Caki2 (cell line): Measurements from ENCODE around the gene OBI1. TPM values are rescaled to one million over a fixed set of nuclear protein-coding genes. Genes with fewer than 3 reads are reported as not detected.

Source experiments
- DNase-seq: peaks from one replicate; pipeline ENCODE4 v3.0.0-alpha.2; 2015; ENCODE audit warnings: low read depth
- in situ Hi-C: cut with HindIII; loops from 2 replicates; pipeline ENCODE4 v1.10.0; 2016; ENCODE audit warnings: low sequenced_read_pairs, low pct_unique_long_range_greater_than_20kb, mixed read lengths
- total RNA-seq: library from RNA; depleted of rRNA; stranded (reverse); fragments of >200 nt; shearing (Covaris generic); gene quantifications from 2 replicates; pipeline ENCODE4 v1.2.3, GENCODE V29; 2014; ENCODE audit warnings: low replicate concordance; rRNA removed

OBI1 gene, protein sequence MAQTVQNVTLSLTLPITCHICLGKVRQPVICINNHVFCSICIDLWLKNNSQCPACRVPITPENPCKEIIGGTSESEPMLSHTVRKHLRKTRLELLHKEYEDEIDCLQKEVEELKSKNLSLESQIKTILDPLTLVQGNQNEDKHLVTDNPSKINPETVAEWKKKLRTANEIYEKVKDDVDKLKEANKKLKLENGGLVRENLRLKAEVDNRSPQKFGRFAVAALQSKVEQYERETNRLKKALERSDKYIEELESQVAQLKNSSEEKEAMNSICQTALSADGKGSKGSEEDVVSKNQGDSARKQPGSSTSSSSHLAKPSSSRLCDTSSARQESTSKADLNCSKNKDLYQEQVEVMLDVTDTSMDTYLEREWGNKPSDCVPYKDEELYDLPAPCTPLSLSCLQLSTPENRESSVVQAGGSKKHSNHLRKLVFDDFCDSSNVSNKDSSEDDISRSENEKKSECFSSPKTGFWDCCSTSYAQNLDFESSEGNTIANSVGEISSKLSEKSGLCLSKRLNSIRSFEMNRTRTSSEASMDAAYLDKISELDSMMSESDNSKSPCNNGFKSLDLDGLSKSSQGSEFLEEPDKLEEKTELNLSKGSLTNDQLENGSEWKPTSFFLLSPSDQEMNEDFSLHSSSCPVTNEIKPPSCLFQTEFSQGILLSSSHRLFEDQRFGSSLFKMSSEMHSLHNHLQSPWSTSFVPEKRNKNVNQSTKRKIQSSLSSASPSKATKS
- total RNA-seq: 4.6 and 6.5 TPM in 2 replicates

DNA sequence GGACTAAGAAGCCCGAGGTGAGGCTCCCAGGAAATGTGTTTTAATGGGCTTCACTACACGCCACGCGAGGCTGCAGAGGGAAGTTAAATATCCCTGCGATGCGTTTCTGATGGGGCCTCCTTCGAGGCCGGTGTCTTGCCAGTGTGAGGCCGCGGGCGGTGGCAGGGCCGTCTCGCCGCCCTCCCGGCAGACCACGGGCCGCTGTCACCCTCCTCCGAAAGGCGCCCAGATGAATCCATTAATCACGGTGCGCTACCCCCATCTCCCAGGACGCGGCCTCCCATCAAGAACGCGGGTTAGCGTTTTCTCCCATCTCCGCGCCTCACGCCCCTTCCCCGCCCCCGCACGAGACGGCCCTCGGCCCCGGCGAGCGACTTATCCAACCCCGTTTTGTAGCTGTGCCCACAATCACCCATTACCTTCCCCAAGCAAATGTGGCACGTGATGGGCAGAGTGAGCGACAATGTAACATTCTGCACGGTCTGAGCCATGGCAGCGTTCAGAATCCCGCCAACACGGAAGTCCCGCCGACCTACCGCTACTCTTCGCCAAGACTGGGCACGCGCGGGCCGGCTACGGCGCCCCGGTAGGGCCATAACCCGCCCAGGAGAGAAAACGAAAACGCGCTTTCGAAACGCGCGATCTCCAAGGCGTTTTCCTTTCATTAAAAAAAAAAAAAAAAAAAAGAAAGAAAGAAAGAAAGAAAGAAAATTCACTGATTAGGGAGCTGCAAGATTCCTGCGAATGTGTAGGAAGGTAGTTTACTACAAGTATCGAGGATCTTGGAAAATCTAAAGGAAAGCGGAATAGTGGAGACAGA lies at the start of gene OBI1:
Gene OBI1, minus strand, starts transcription at position 526 of the 820 bp plus-strand sequence. Its CDS starts 35 bp downstream, at position 491.
- peak; percentile 74 for DNase-seq
- in situ Hi-C loops: no loop called here

DNA sequence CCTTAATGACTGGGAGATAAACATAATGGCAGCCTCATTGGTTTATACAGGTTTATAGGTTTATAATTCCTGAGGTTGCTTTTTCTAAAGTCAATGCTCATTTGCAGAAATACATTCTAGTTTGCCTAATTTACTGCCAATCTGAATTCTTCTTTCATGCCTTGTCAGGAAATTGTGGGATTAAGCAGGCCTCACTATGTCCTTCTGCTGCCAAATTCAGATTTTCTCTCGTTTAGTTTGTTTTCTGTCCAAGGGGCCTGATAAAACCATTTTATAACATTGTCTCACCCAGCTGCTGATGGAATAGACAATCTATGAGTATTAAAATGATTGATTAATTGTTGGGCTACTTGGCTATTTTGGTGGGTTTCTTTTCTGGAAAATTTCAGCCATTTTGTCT lies 42.4 kb upstream of the OBI1 start:
- no peak for DNase-seq

DNA sequence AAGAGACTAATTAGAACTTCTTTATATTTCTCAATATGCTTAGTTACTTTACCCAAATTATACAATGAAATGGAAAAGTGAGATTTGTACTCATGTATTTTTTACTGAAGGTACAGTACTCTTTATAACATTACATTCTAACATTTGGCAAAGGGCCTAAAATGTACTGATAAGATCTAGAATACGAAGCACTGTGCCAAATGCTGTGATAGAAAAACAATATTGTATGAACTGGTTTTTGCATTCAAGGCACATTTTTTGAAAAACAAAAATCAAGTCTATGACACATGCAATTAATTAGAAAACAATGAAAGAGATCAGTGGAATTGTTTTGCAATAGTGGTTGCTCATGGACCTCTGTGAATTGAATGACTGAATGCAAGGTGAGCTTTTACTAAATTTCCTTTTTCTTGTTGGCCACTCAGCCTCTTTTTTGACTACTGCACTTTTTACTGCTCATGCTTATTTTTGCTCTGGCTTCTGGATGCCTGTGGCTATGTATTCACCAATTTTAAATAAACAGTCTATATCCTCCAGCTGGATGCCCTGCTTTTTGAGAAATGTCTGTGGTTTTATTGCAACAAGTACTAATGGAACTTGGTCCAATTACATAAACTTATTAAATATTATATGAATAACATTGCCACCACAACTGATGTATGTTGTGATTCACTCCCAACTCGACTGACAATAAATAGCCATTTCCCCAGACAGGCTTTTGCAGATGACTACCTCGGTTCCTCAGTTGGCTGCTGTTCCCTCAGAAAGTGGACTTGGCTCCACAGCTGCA lies 41.4 kb upstream of the OBI1 start:
- in situ Hi-C loops: no loop called here

More for the DNA sequence above, 42.4 kb upstream of the OBI1 start:
- in situ Hi-C loops: no loop called here

DNA sequence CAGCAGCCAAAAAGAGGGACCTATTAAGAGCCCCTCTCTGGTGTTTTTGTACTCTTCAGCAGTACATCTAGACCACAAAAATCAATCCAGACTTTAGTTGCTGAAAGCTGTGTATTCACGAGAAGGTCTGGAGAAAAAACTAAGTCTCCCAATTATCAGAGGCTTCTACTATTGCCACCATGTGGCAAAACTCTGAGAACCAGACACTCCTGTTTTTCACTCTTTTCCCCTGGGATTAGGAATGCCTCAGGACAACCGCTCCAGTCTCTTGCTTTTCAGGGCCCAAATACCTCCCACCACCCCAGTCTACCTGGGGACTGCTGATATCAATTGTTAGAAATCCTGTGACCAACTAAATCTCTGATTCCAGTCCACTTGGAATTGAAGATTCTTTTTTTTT lies 30.1 kb upstream of the OBI1 start:
- in situ Hi-C loops: no loop called here
- no peak for DNase-seq

More for the DNA sequence above, 41.4 kb upstream of the OBI1 start:
- no peak for DNase-seq

DNA sequence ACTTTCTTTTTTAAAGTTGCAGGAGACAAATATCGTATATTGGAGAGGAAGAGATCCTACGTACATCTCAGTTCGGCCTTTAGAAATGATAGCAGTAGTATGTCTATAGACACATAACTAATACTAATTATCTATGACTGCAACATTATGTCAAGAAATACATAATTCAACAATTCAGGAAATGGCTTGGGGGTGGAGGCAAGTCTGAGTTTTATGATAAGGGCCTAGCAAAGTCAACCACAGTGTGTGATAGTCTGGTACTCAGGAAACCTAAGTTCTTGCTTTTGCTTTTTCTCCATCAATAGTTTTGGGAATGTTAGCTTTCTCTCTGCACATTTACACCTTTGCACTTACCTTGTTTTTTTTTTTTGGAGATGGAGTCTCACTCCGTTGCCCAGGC lies 27.5 kb upstream of the OBI1 start:
- DNase-seq: no peak
- in situ Hi-C loops: no loop called here

DNA sequence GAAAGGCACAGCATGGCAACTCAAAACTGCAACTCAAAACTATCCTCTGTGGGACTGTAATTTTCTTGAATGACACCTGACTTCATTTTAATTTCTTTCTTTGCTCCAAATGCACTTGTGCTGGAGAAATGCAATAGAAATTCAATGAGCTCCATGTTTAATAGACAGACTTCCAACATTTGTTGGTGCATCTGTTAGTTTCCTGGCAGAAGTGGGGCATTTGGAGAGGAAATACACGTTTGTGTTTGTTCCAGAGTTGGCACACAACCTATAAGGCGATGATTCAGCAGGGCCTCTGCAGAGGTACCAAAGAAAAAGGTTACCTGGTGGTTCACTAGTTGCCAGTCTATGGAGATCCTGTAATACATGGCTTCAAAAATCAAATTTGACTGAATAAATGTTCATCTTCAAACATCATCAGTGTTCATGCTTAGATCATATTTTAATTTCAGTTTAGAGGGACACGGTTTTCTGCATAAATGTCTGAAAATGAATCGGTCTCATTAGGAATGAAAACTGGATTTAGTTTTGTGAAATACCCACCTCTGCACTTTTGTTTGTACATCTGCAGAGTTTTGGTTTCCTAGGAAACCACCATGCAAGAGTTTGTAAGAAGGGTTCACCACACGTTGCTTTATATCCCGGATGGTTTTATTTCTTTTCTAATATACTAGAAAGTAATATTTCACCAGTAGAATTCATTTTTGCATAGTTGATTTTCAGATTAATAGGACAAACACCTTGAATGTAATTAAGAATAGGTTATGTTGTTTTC lies 21.8 kb upstream of the OBI1 start:
- in situ Hi-C loops: no loop called here

DNA sequence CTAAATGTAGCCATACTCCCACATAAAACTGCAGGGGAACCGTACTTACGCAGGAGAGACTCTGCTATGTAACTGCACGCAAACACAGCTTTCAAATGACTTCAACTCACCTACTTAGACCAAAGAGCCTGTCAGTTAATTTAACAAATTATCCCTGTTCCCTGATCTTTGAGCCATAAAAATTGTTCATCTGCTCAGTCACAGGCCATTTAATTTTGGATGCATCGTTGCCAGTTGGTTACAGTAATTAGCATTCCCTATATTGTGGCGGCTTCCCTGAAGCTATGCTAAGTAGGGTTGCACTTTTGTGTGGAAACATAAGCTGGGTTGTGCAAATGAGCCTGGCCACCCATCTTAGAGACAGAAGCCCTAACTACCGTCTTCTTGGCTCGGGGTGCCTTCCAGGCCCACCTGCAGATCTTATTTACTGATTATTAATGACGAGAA lies 21.2 kb upstream of the OBI1 start:
- in situ Hi-C loops: no loop called here
- no peak for DNase-seq

More for the DNA sequence above, 21.8 kb upstream of the OBI1 start:
- no peak for DNase-seq

DNA sequence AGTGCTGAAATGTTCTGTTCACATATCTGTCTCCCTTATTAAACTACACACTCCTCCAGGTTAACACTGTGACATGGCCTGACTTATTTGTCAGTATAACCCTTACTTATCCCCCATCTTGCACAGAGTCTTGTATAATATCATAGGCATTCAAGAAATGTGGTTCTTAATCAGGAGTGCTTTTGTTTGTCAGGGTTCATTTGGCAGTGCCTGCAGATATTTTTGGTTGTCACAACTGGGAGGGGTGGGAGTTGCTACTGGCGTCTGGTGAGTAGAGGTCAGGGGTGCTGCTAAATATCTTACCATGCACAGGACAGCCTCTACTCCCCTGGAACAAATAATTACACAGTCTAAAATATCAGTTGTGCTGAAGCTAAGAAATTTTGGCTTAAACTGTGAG lies 20.4 kb upstream of the OBI1 start:
- no peak for DNase-seq
- in situ Hi-C loops: no loop called here

DNA sequence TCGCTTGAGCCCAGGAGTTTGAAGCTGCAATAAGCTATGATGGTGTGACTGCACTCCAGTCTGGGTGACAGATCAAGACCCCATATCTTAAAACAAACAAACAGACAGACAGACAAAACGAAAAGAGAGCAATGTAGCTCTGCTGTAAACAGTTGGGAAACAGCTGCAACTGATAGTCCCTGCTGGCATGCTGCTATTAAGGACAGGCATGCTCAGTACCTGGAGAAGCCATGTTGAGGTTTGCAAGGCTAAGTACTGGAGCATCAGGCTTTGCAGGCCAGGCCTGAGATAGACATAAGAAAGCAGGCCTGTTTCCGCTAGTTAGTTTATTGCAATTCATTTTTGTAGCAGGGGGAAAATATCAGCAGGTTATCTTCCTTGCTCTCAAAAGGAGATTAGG lies 16.2 kb upstream of the OBI1 start:
- DNase-seq: no peak

DNA sequence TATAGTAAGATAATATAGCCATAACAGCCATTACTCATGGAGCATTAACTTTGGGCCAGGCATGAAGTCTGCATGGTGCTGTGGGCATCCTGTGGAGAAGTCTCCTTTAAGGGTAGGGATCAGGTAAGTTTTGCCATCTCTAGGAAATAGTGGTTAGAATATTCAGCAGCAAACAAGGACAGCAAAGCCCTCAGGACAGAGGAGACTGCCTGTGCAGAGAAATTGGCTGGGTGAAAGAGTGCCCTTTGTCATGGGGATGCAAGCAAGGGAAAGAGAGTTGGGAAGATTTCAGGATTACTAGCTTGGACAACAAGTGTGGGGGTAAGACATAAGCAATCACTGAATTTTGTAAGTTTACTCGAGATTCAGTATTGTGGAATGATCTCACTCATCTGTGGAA lies 15.7 kb upstream of the OBI1 start:
- no peak for DNase-seq

More for the DNA sequence above, 16.2 kb upstream of the OBI1 start:
- in situ Hi-C loops: no loop called here

DNA sequence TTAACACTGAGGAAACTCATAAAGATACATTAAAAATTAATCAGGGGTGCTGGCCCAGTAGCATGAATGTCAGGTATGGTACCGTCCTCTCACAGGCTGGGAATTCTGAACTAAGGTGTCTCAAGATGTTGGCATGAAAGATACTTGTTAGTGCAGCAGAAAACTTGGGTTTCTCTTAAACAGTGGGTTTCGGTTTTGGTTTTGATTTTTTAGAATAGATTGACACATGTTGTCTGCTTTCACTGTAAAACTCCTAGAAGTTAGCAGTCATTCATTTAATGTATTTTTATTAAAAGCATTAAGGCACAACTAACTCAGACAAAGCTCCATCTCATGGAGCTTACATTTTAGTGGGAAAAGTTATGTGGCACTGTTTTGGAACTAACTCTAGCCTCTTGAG lies 3.5 kb upstream of the OBI1 start:
- DNase-seq: no peak
- in situ Hi-C loops: no loop called here

More for the DNA sequence above, 15.7 kb upstream of the OBI1 start:
- in situ Hi-C loops: no loop called here

DNA sequence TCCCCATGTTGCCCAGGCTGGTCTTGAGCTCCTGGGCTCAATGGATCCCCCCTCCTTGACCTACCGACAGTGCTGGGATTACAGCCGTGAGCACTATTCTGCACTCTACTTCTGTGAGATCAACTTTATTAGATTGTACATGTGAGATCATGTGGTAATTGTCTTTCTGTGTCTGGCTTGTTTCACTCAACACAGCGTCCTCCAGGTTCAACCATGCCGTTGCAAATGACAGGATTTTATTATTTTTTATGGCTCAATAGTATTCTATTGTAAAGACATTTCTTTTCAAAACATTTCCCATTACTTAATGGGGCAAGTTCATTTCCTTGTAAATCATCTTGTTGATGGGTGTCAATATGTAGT lies 1.5 kb upstream of the OBI1 start:
- no peak for DNase-seq
- in situ Hi-C loops: no loop called here

DNA sequence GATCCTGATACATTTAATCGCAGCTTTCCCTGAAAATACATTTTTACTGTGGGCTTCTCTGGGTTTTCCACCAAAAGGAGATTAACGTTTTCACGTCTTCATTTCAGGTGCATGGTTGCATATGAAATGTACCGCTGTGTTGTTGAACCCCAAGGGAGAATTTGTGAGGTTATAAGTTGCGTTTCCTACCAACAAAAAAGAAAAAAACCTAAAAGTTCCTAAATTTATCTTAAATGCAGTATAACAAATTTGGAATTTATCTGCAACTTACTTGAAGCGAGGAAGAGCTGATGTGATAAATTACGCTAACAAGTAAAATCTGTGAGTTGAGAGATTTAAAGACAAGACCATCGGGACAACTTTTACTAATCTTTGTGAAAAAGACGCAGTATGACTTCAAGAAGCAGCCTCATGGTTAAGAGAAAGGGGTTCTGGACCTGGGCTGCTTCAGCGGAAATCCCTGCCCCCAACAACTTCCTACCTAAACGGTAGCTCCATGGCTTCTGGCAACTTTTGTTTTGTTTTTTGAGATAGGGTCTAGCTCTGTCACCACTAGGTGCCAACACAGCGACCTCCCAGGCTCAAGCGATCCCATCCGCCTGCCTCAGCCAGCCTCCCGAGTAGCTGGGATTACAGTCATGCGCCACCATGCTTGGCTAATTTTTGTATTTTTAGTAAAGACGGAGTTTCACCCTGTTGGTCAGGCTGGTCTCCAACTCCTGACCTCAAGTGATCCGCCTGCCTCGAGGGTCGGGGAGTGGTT lies 958 bp upstream of the OBI1 start:
- DNase-seq: peak; percentile 50
- in situ Hi-C loops: no loop called here

DNA sequence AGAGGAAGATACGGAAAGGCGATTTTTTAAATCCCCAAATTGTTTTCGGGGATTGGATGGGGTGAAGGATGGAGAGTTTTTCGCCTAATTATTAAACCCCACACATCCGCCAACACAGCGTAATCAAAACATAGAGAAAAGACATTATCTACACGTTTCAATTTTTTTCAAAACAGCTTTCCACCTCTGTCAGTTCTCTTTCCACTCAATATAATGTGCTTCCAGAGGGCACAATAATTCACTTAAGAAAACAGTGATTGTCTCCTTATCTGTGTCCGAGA lies 435 bp upstream of the OBI1 start:
- in situ Hi-C loops: no loop called here
- DNase-seq: no peak

DNA sequence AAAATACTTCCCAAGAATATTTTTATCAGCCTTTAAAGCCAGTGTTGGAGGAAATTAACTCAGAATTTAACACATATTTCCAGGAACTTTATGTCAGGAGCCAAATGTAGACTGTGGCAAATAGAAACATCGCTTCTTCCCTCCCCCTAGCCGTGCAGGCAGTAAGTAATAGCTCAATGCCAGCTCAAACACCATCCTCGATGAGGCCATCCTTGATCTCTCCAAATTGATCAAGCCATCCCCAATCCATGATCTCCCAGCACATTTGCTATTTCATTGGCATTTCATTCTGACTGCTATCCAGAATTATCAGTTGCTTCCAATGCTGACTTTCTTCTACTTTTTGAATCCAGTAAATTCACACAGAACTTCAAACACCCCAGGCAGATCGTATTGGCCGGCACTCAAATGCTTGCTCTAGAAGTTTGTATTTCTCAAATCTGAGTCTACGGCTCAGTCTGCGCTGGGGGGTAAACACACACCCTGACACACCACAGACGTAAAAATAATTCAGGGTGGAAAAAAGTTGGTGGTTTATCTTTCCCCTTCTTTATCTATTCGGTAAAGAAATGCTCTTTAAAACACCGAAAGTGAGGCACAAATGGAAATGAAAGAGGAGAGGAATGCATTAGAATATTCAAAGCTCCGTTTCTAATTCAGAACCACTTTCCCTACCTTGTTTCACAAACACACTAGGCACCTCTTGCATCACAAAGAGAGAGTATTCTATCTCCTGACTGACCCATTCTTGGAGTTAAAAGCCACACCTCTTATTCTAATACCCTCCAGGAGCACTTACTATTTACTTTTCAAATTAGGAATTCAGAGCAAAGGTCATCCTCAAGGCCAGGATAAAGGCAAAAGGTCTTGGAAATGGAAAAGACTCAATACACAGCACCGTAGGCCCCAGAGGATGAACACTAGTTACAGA lies 991 bp downstream of the OBI1 start:
- in situ Hi-C loops: no loop called here

DNA sequence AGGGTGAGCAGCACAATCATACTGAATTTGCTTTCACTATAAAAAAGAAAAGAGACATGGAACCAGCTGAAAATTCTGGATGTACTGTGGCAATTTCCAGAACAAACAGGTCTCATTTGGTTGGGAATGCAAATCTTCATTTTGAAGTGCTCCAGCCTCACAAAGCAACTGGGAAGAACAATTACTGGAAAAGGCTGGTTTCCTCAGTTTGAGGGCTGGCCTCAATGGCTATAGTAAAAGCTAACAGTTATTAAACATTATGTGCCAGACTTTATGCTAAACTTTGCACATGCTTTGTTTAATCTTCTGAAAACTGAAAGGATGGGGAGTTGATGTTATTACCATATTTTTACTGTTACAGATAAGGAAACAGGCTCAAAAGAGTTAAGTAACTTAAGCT lies 3.0 kb downstream of the OBI1 start:
- in situ Hi-C loops: no loop called here
- DNase-seq: no peak

More for the DNA sequence above, 991 bp downstream of the OBI1 start:
- DNase-seq: no peak
